Liver (tissue), 9 donors: ENCODE data around the gene ISG20L2. TPM values are rescaled to one million over a fixed set of nuclear protein-coding genes. Genes with fewer than 3 reads are reported as not detected.
"Not testable (repeated sequence)": the region's sequence is repeated elsewhere in the genome, so short reads cannot be mapped to it uniquely, and the experiment has no call there.

ENCODE experiments used
- DNase-seq: peaks from one replicate; pipeline ENCODE4 v3.0.0-alpha.2; 2017; ENCODE audit warnings: low spot score
- H3K27ac ChIP-seq, 2 donors: one replicate each; pipeline ENCODE4 v1.7.0; 2013; ENCODE audit warnings: inconsistent platforms in 2 of 2, low read length in 2 of 2, control low read depth in 1 of 2, low read depth in 1 of 2, mild to moderate bottlenecking in 1 of 2
- H3K27me3 ChIP-seq, 4 donors: one replicate each; pipeline versions ENCODE4 v1.6.1 to v1.7.0; 2013; ENCODE audit warnings: low read length in 3 of 4, inconsistent platforms in 1 of 4, mild to moderate bottlenecking in 1 of 4, moderate library complexity in 1 of 4; ENCODE audit not compliant: control insufficient read depth in 4 of 4, insufficient read depth in 4 of 4
- H3K36me3 ChIP-seq, 4 donors: one replicate each; pipeline versions ENCODE4 v1.6.1 to v1.7.0; 2013; ENCODE audit warnings: low read length in 3 of 4, mild to moderate bottlenecking in 3 of 4, low read depth in 1 of 4, moderate library complexity in 1 of 4; ENCODE audit not compliant: control insufficient read depth in 4 of 4, insufficient read depth in 3 of 4
- H3K4me1 ChIP-seq, 4 donors: one replicate each; pipeline versions ENCODE4 v1.6.1 to v1.7.0; 2013; ENCODE audit warnings: low read length in 3 of 4, mild to moderate bottlenecking in 3 of 4, moderate library complexity in 1 of 4; ENCODE audit not compliant: control insufficient read depth in 4 of 4, insufficient read depth in 4 of 4
- H3K4me3 ChIP-seq, 3 donors: one replicate each; pipeline versions ENCODE4 v1.6.1 to v1.7.0; 2013; ENCODE audit warnings: low read length in 3 of 3, control low read depth in 1 of 3, low read depth in 1 of 3, mild to moderate bottlenecking in 1 of 3
- H3K9ac ChIP-seq, 2 donors: one replicate each; pipeline ENCODE4 v1.7.0; 2013; ENCODE audit warnings: low read length in 2 of 2, mild to moderate bottlenecking in 2 of 2, moderate library complexity in 2 of 2, control low read depth in 1 of 2, low read depth in 1 of 2
- H3K9me3 ChIP-seq, 4 donors: one replicate each; pipeline versions ENCODE4 v1.6.1 to v1.7.0; 2013; ENCODE audit warnings: low read length in 3 of 4; ENCODE audit not compliant: control insufficient read depth in 4 of 4
- ATF3 ChIP-seq: IDR thresholded peaks from 2 replicates; pipeline ENCODE4 v1.6.1; 2016; ENCODE audit warnings: antibody characterized with exemption
- CTCF ChIP-seq: fragments of 150-350 bp; IDR thresholded peaks from 2 replicates; pipeline ENCODE4 v1.5.1; 2017; ENCODE audit warnings: improper control_type of control experiment, low read depth, low read length; ENCODE audit not compliant: missing input control
- EGR1 ChIP-seq, 2 donors: IDR thresholded peaks; 2 replicates each; pipeline ENCODE4 v1.6.1; 2016 to 2018; ENCODE audit warnings: antibody characterized with exemption in 2 of 2, low read depth in 2 of 2
- FOXA1 ChIP-seq: IDR thresholded peaks from 2 replicates; pipeline ENCODE4 v1.6.1; 2016; ENCODE audit warnings: antibody characterized with exemption
- FOXA2 ChIP-seq: IDR thresholded peaks from 2 replicates; pipeline ENCODE4 v1.6.1; 2016; ENCODE audit warnings: antibody characterized with exemption
- HNF4A ChIP-seq, 2 donors: conservative IDR thresholded peaks; 2 replicates each; pipeline ENCODE4 v1.6.1; 2016; ENCODE audit warnings: antibody characterized with exemption in 2 of 2, mild to moderate bottlenecking in 2 of 2
- HNF4G ChIP-seq: IDR thresholded peaks from 2 replicates; pipeline ENCODE4 v1.6.1; 2016; ENCODE audit warnings: antibody characterized with exemption
- JUND ChIP-seq, 2 donors: IDR thresholded peaks; 2 replicates each; pipeline ENCODE4 v1.6.1; 2016; ENCODE audit warnings: antibody characterized with exemption in 2 of 2
- MAX ChIP-seq: IDR thresholded peaks from 2 replicates; pipeline ENCODE4 v1.6.1; 2016; ENCODE audit warnings: antibody characterized with exemption
- NR2F2 ChIP-seq: IDR thresholded peaks from 2 replicates; pipeline ENCODE4 v1.6.1; 2016; ENCODE audit warnings: antibody characterized with exemption
- RXRA ChIP-seq, 2 donors: IDR thresholded peaks; 2 replicates each; pipeline ENCODE4 v1.6.1; 2017 to 2018; ENCODE audit warnings: antibody characterized with exemption in 2 of 2, mild to moderate bottlenecking in 1 of 2
- SP1 ChIP-seq: IDR thresholded peaks from 2 replicates; pipeline ENCODE4 v1.6.1; 2018; ENCODE audit warnings: antibody characterized with exemption, mild to moderate bottlenecking
- YY1 ChIP-seq: IDR thresholded peaks from 2 replicates; pipeline ENCODE4 v1.6.1; 2016; ENCODE audit warnings: antibody characterized with exemption, mild to moderate bottlenecking
- ZBTB33 ChIP-seq: IDR thresholded peaks from 2 replicates; pipeline ENCODE4 v1.6.1; 2016; ENCODE audit warnings: antibody characterized with exemption
- WGBS: extraction: QIAGEN DNeasy Blood & Tissue Kit; methylation state at CpG from one replicate; pipeline ENCODE4 v1.1.7; 2013; 5-methylcytosine and 5-hydroxymethylcytosine counted together
- polyA plus RNA-seq, 2 donors: library from polyadenylated mRNA; stranded (reverse) in 1 of 2; unstranded in 1 of 2; fragments of 200-250 nt in 1 of 2; fragments of >200 nt in 1 of 2; fragmentation: Nextera tagmentation in 1 of 2; extraction: Ambion mirVana in 1 of 2; gene quantifications; one replicate each; pipeline versions ENCODE4 v1.2.1 to v1.2.3, GENCODE V29; 2013 to 2015
- total RNA-seq, 2 donors: library from RNA; depleted of rRNA; stranded (reverse); fragments of >200 nt; gene quantifications; one replicate each; pipeline ENCODE4 v1.2.3, GENCODE V29; 2014
- donor health status: healthy.
- donor health status: healthy.
- donor health status: healthy.
- donor health status: healthy.
- donor health status: healthy.

ISG20L2 gene
- total and polyA plus RNA-seq, 4 donors = 5.6 to 9.9 (median 6.7) TPM

GRCh38 chr1:156760092-156760795 lies 31.7 kb upstream of the ISG20L2 start:
- 74% methylated on average over 6 of the region's 6 CpGs for WGBS
- H3K36me3 ChIP-seq = no peaks in the 10 kb centered on the region
- H3K27ac ChIP-seq = no peak overlapping the region
- H3K27me3 ChIP-seq = no peaks in the 10 kb centered on the region
- no peaks in the 10 kb centered on the region for H3K4me1 ChIP-seq
- H3K4me3 ChIP-seq = no peak overlapping the region
- no peak for TF ChIP-seq MAX
- TF ChIP-seq NR2F2 = no peak
- TF ChIP-seq EGR1 (IDR thresholded peaks at IDR 0.05; ENCODE audit: low read depth in 2 of 2) = no peak
- TF ChIP-seq CTCF = no peak
- no peak for TF ChIP-seq FOXA1
- no peak for TF ChIP-seq ATF3
- TF ChIP-seq YY1 = no peak
- TF ChIP-seq HNF4A (conservative IDR thresholded peaks at IDR 0.05) = no peak
- TF ChIP-seq JUND (IDR thresholded peaks at IDR 0.05) = no peak
- no peak for TF ChIP-seq RXRA (IDR thresholded peaks at IDR 0.05)
- TF ChIP-seq ZBTB33 = no peak
- no peak for TF ChIP-seq FOXA2
- no peak for TF ChIP-seq SP1
- no peak for TF ChIP-seq HNF4G
- no peak overlapping the region for H3K9ac ChIP-seq
- no peaks in the 10 kb centered on the region for H3K9me3 ChIP-seq
- DNase-seq = no peak

GRCh38 chr1:156757572-156758253 lies 29.1 kb upstream of the ISG20L2 start:
- H3K36me3 ChIP-seq, H3K27ac ChIP-seq, DNase-seq, H3K27me3 ChIP-seq, H3K4me3 ChIP-seq, H3K9ac ChIP-seq, H3K9me3 ChIP-seq: not testable (repeated sequence)
- 97% methylated on average over 10 of the region's 10 CpGs for WGBS
- peaks cover 4 to 11% (median 8%) of the 10 kb centered on the region in 4 donors for H3K4me1 ChIP-seq

GRCh38 chr1:156756355-156756754 lies 27.8 kb upstream of the ISG20L2 start:
- H3K27me3 ChIP-seq = no peaks in the 10 kb centered on the region
- H3K36me3 ChIP-seq = no peaks in the 10 kb centered on the region
- no peak overlapping the region for H3K9ac ChIP-seq
- no peak for DNase-seq
- H3K4me1 ChIP-seq = peaks cover 4 to 17% (median 13%) of the 10 kb centered on the region in 4 donors
- no peaks in the 10 kb centered on the region for H3K9me3 ChIP-seq
- H3K27ac ChIP-seq = no peak overlapping the region
- H3K4me3 ChIP-seq = no peak overlapping the region
- 98% methylated on average over 1 of the region's 1 CpG for WGBS
- TF ChIP-seq HNF4A (conservative IDR thresholded peaks at IDR 0.05) = no peak
